Lung (tissue), 12 donors: Measurements from ENCODE around the gene HK1. TPM values are rescaled to one million over a fixed set of nuclear protein-coding genes. Genes with fewer than 3 reads are reported as not detected.

ENCODE experiments used
- ATAC-seq: fragments of 200-7000 bp; cut with Tn5 transposase; one replicate; pipeline ENCODE4 v1.9.1; 2020; ENCODE audit warnings: moderate number of reproducible peaks; ENCODE audit not compliant: insufficient read depth, low FRiP score
- DNase-seq, 3 donors: peaks; one replicate each; pipeline ENCODE4 v3.0.0-alpha.2; 2013 to 2017
- H3K27ac ChIP-seq, 2 donors: one replicate each; pipeline ENCODE4 v1.5.1; 2013; ENCODE audit warnings: mild to moderate bottlenecking in 2 of 2, moderate library complexity in 2 of 2, control low read depth in 1 of 2, inconsistent platforms in 1 of 2, low read depth in 1 of 2, low read length in 1 of 2
- H3K27me3 ChIP-seq, 3 donors: one replicate each; pipeline ENCODE4 v1.5.1; 2013; ENCODE audit warnings: low read length in 2 of 3; ENCODE audit not compliant: control insufficient read depth in 3 of 3, insufficient read depth in 3 of 3
- H3K36me3 ChIP-seq, 4 donors: one replicate each; pipeline ENCODE4 v1.5.1; 2013; ENCODE audit warnings: low read length in 4 of 4, mild to moderate bottlenecking in 1 of 4, moderate library complexity in 1 of 4; ENCODE audit not compliant: control insufficient read depth in 4 of 4, insufficient read depth in 4 of 4
- H3K4me1 ChIP-seq, 5 donors: one replicate each; pipeline ENCODE4 v1.5.1; 2013; ENCODE audit warnings: low read length in 5 of 5, mild to moderate bottlenecking in 2 of 5, moderate library complexity in 1 of 5; ENCODE audit not compliant: control insufficient read depth in 5 of 5, insufficient read depth in 5 of 5
- H3K4me3 ChIP-seq: one replicate; pipeline ENCODE4 v1.5.1; 2013; ENCODE audit warnings: mild to moderate bottlenecking, control low read depth, moderate library complexity
- H3K9ac ChIP-seq, 2 donors: one replicate each; pipeline ENCODE4 v1.5.1; 2013; ENCODE audit warnings: low read length in 2 of 2, control low read depth in 1 of 2; ENCODE audit not compliant: insufficient read depth in 1 of 2
- H3K9me3 ChIP-seq, 4 donors: one replicate each; pipeline ENCODE4 v1.5.1; 2013; ENCODE audit warnings: low read length in 3 of 4, mild to moderate bottlenecking in 1 of 4, moderate library complexity in 1 of 4; ENCODE audit not compliant: control insufficient read depth in 4 of 4, insufficient read depth in 3 of 4
- CTCF ChIP-seq: IDR thresholded peaks from 2 replicates; pipeline ENCODE4 v1.5.1; 2012; ENCODE audit warnings: mild to moderate bottlenecking; ENCODE audit errors: control extremely low read depth, extremely low read depth
- WGBS, 2 donors: extraction: QIAGEN DNeasy Blood & Tissue Kit; methylation state at CpG; one replicate each; pipeline ENCODE4 v1.1.7; 2013; 5-methylcytosine and 5-hydroxymethylcytosine counted together
- polyA plus RNA-seq, 2 donors: library from polyadenylated mRNA; stranded (reverse); fragments of 200-250 nt; gene quantifications; one replicate each; pipeline ENCODE4 v1.2.1, GENCODE V29; 2013
- total RNA-seq, 2 donors: library from RNA; depleted of rRNA in 1 of 2; stranded (reverse); fragments of >200 nt in 1 of 2; gene quantifications; one replicate each; pipeline ENCODE4 v1.2.1, GENCODE V29; 2014 to 2021
- donor health status: control.
- donor health status: control.
- donor health status: Bipolar disorder and iron deficiency.
- donor health status: healthy.
- donor health status: DM: yes; HTN: yes; CAD: no.

The HK1 gene
- total and polyA plus RNA-seq, 4 donors: 33.6 to 120 (median 78.0) TPM

GRCh38 chr10:69388488-69388887, 110.2 kb downstream of the HK1 start:
- H3K4me1 ChIP-seq: peaks cover 0 to 4% (median 2%) of the 10 kb centered on the region in 5 donors
- DNase-seq (no peak), ATAC-seq (no peak)
- peaks cover 31 to 48% (median 37%) of the 10 kb centered on the region in 4 donors for H3K36me3 ChIP-seq
- H3K9ac ChIP-seq: no peak overlapping the region
- WGBS, 2 donors: 97 to 100% methylated on average over 2 of the region's 2 CpGs
- no peaks in the 10 kb centered on the region for H3K9me3 ChIP-seq
- H3K27me3 ChIP-seq: no peaks in the 10 kb centered on the region
- no peak for TF ChIP-seq CTCF
- no peak overlapping the region for H3K4me3 ChIP-seq
- no peak overlapping the region for H3K27ac ChIP-seq

DNA sequence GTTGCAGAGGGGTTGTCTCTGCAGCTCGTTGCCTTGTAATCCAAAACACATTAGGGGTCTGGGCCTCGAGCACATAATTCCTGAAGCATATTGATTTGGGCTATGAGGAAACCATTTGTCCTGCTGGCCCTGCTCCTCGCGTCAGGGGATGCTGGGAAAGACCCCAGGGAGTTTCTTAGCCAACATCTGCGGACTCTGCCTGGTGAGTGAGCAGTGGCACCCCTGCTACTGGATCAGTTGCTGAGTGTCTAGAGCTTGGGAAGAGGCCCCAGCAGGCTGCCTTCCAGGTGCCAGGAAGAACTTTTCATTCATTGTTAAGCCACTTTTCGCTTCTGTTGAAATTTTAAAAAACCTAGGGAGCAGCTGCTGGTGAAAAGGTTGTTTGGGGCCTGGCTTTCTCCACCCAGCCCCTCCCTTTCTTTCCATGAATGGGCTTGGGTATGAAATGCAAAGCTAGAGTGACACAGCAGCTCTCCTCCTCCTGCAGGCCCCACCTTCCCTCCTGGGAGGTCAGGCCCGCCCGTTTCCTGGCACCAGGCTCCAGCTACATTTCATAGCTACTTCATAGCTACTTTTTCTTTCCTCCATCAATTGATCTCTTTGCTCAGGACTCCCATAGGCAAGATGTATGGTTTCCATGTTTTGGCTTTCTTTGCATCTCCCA, 111.7 kb downstream of the HK1 start:
- H3K4me1 ChIP-seq: peaks cover 0 to 4% (median 2%) of the 10 kb centered on the region in 5 donors
- H3K9me3 ChIP-seq: no peaks in the 10 kb centered on the region
- TF ChIP-seq CTCF: no peak
- no peak overlapping the region for H3K27ac ChIP-seq
- H3K9ac ChIP-seq: no peak overlapping the region
- WGBS, 2 donors: 72 to 74% methylated on average over 8 of the region's 8 CpGs
- DNase-seq: no peak
- no peak overlapping the region for H3K4me3 ChIP-seq
- no peak for ATAC-seq
- H3K36me3 ChIP-seq: peaks cover 20 to 43% (median 26%) of the 10 kb centered on the region in 4 donors
- no peaks in the 10 kb centered on the region for H3K27me3 ChIP-seq

GRCh38 chr10:69391158-69391557, 112.9 kb downstream of the HK1 start:
- 78 to 87% methylated on average over 6 of the region's 6 CpGs for WGBS, 2 donors
- H3K27ac ChIP-seq: no peak overlapping the region
- H3K9ac ChIP-seq: no peak overlapping the region
- no peaks in the 10 kb centered on the region for H3K9me3 ChIP-seq
- DNase-seq (no peak), ATAC-seq (no peak)
- peaks cover 0 to 4% (median 2%) of the 10 kb centered on the region in 5 donors for H3K4me1 ChIP-seq
- no peak overlapping the region for H3K4me3 ChIP-seq
- H3K27me3 ChIP-seq: no peaks in the 10 kb centered on the region
- TF ChIP-seq CTCF: no peak
- peaks cover 14 to 42% (median 24%) of the 10 kb centered on the region in 4 donors for H3K36me3 ChIP-seq
